H9 (cell line): ENCODE data around the gene RFPL2. TPM values are rescaled to one million over a fixed set of nuclear protein-coding genes. Genes with fewer than 3 reads are reported as not detected.

Experiments used
- DNase-seq: peaks from one replicate; pipeline ENCODE4 v3.0.0-alpha.2; 2017
- H2AFZ ChIP-seq: one replicate; pipeline ENCODE4 v1.6.1; 2013; ENCODE audit warnings: mild to moderate bottlenecking, low read length, control low read depth, moderate library complexity
- H2AK5ac ChIP-seq: 2 replicates; pipeline ENCODE4 v1.6.1; 2013; ENCODE audit warnings: low read length, control low read depth, mixed read lengths; ENCODE audit not compliant: insufficient read length
- H2BK120ac ChIP-seq: one replicate; pipeline ENCODE4 v1.6.1; 2013; ENCODE audit warnings: low read depth, mild to moderate bottlenecking, low read length, control low read depth, inconsistent platforms; ENCODE audit not compliant: poor library complexity, severe bottlenecking
- H2BK12ac ChIP-seq: 2 replicates; pipeline ENCODE4 v1.6.1; 2013; ENCODE audit warnings: low read length, control low read depth, mixed read lengths, low read depth; ENCODE audit not compliant: insufficient read length
- H2BK15ac ChIP-seq: 2 replicates; pipeline ENCODE4 v1.6.1; 2013; ENCODE audit warnings: low read depth, low read length, control low read depth
- H2BK20ac ChIP-seq: one replicate; pipeline ENCODE4 v1.6.1; 2013; ENCODE audit warnings: low read depth, mild to moderate bottlenecking, low read length, control low read depth, inconsistent platforms; ENCODE audit not compliant: poor library complexity, severe bottlenecking
- H2BK5ac ChIP-seq: 2 replicates; pipeline ENCODE4 v1.6.1; 2013; ENCODE audit warnings: low read length, control low read depth, mixed read lengths; ENCODE audit not compliant: insufficient read length
- H3K14ac ChIP-seq: 2 replicates; pipeline ENCODE4 v1.6.1; 2013; ENCODE audit warnings: low read length, control low read depth; ENCODE audit not compliant: insufficient read depth
- H3K18ac ChIP-seq: 2 replicates; pipeline ENCODE4 v1.6.1; 2013; ENCODE audit warnings: low read depth, mild to moderate bottlenecking, mixed read lengths, low read length, control low read depth; ENCODE audit not compliant: insufficient read length
- H3K23ac ChIP-seq: 2 replicates; pipeline ENCODE4 v1.6.1; 2013; ENCODE audit warnings: low read length, control low read depth, mixed read lengths, low read depth; ENCODE audit not compliant: insufficient read length
- H3K23me2 ChIP-seq: 2 replicates; pipeline ENCODE4 v1.6.1; 2013; ENCODE audit warnings: low read depth, mild to moderate bottlenecking, mixed read lengths, low read length, control low read depth; ENCODE audit not compliant: insufficient read length, poor library complexity, severe bottlenecking
- H3K27ac ChIP-seq: 2 replicates; pipeline ENCODE4 v1.5.1; 2013; ENCODE audit warnings: low read length, control low read depth, mixed read lengths, low read depth; ENCODE audit not compliant: insufficient read length
- H3K27me3 ChIP-seq: 2 replicates; pipeline ENCODE4 v1.6.1; 2013; ENCODE audit warnings: low read length, control low read depth, inconsistent platforms; ENCODE audit not compliant: insufficient read depth
- H3K4ac ChIP-seq: 2 replicates; pipeline ENCODE4 v1.6.1; 2013; ENCODE audit warnings: low read depth, mild to moderate bottlenecking, control low read depth, inconsistent platforms, low read length, moderate library complexity
- H3K4me1 ChIP-seq: 2 replicates; pipeline ENCODE4 v1.6.1; 2013; ENCODE audit warnings: low read length, control low read depth, inconsistent platforms; ENCODE audit not compliant: insufficient read depth
- H3K4me2 ChIP-seq: 2 replicates; pipeline ENCODE4 v1.6.1; 2013; ENCODE audit warnings: low read length, control low read depth, mixed read lengths; ENCODE audit not compliant: insufficient read length, insufficient read depth
- H3K56ac ChIP-seq: 2 replicates; pipeline ENCODE4 v1.6.1; 2013; ENCODE audit warnings: low read depth, mild to moderate bottlenecking, mixed read lengths, low read length, control low read depth; ENCODE audit not compliant: insufficient read length
- H3K79me1 ChIP-seq: 2 replicates; pipeline ENCODE4 v1.6.1; 2013; ENCODE audit warnings: low read depth, mild to moderate bottlenecking, moderate library complexity, low read length, control low read depth, inconsistent platforms; ENCODE audit not compliant: insufficient read depth, poor library complexity, severe bottlenecking
- H3K79me2 ChIP-seq: 2 replicates; pipeline ENCODE4 v1.6.1; 2013; ENCODE audit warnings: low read length, control low read depth, inconsistent platforms; ENCODE audit not compliant: insufficient read depth
- H3K9ac ChIP-seq: 2 replicates; pipeline ENCODE4 v1.6.1; 2013; ENCODE audit warnings: low read length, control low read depth, mixed read lengths; ENCODE audit not compliant: insufficient read length; ENCODE audit errors: extremely low read depth
- H3K9me3 ChIP-seq: one replicate; pipeline ENCODE4 v1.6.1; 2013; ENCODE audit warnings: low read depth, low read length, inconsistent platforms; ENCODE audit not compliant: control insufficient read depth
- H3T11ph ChIP-seq: one replicate; pipeline ENCODE4 v1.6.1; 2013; ENCODE audit warnings: mild to moderate bottlenecking, low read length, control low read depth, inconsistent platforms
- H4K20me1 ChIP-seq: one replicate; pipeline ENCODE4 v1.6.1; 2013; ENCODE audit not compliant: control insufficient read depth, insufficient read length, insufficient read depth
- H4K5ac ChIP-seq: 2 replicates; pipeline ENCODE4 v1.6.1; 2013; ENCODE audit warnings: low read depth, mild to moderate bottlenecking, mixed read lengths, low read length, control low read depth; ENCODE audit not compliant: insufficient read length
- H4K8ac ChIP-seq: replicated peaks from 2 replicates; pipeline ENCODE4 v1.6.1; 2013; ENCODE audit warnings: low read length, control low read depth, mixed read lengths, low read depth; ENCODE audit not compliant: insufficient read length
- H4K91ac ChIP-seq: 2 replicates; pipeline ENCODE4 v1.6.1; 2013; ENCODE audit warnings: low read depth, mild to moderate bottlenecking, moderate library complexity, mixed read lengths, low read length, control low read depth; ENCODE audit not compliant: insufficient read length
- H3K27ac Mint-ChIP-seq, 3 experiments: 2 replicates in 2 of 3; 3 replicates in 1 of 3; pipeline ENCODE4 v1.8.0; 2020 to 2021; ENCODE audit warnings: mixed read lengths in 3 of 3, mild to moderate bottlenecking in 1 of 3, moderate library complexity in 1 of 3
- H3K27me3 Mint-ChIP-seq: 2 replicates; pipeline ENCODE4 v1.8.0; 2021; ENCODE audit warnings: low read depth, mild to moderate bottlenecking, moderate library complexity, mixed read lengths
- H3K36me3 Mint-ChIP-seq, 3 experiments: 2 replicates in 2 of 3; 3 replicates in 1 of 3; pipeline ENCODE4 v1.8.0; 2020 to 2021; ENCODE audit warnings: low read depth in 3 of 3, mixed read lengths in 3 of 3; ENCODE audit not compliant: insufficient read depth in 1 of 3
- H3K4me1 Mint-ChIP-seq, 2 experiments: 2 replicates each; pipeline ENCODE4 v1.8.0; 2020; ENCODE audit warnings: mixed read lengths in 2 of 2
- H3K4me3 Mint-ChIP-seq, 2 experiments: 2 replicates in 1 of 2; 3 replicates in 1 of 2; pipeline ENCODE4 v1.8.0; 2020 to 2021; ENCODE audit warnings: mild to moderate bottlenecking in 2 of 2, mixed read lengths in 2 of 2, moderate library complexity in 1 of 2
- H3K9me3 Mint-ChIP-seq, 2 experiments: 2 replicates in 1 of 2; 3 replicates in 1 of 2; pipeline ENCODE4 v1.8.0; 2020; ENCODE audit warnings: mild to moderate bottlenecking in 2 of 2, mixed read lengths in 2 of 2, moderate library complexity in 1 of 2
- CTCF ChIP-seq: fragments of 200-600 bp; sonication (generic); conservative IDR thresholded peaks from 3 replicates; pipeline ENCODE4 v1.8.0; 2021; ENCODE audit warnings: antibody characterized with exemption, mild to moderate bottlenecking
- WGBS: extraction: QIAGEN DNeasy Blood & Tissue Kit; methylation state at CpG from one replicate; pipeline ENCODE4 v1.1.7; 2013; ENCODE audit warnings: missing lambda C conversion rate, low lambda C conversion rate, mixed read lengths; ENCODE audit not compliant: insufficient read length; ENCODE audit errors: extremely low coverage; 5-methylcytosine and 5-hydroxymethylcytosine counted together
- total RNA-seq: library from RNA; stranded (reverse); gene quantifications from 2 replicates; pipeline ENCODE4 v1.2.1, GENCODE V29; 2021

Gene RFPL2
- total RNA-seq, 1 experiment from 2014 or later = not detected

- Mint-ChIP-seq H3K9me3 (no peaks in the 10 kb centered on the region), H3K4me3 (no peak overlapping the region), H3K4me1 (no peaks in the 10 kb centered on the region), H3K27me3 (peaks cover 56% of the 10 kb centered on the region), H3K36me3 (no peaks in the 10 kb centered on the region; a peak in 1 of 7 replicates), H3K27ac (no peak overlapping the region)
- H3K27ac ChIP-seq = no peak overlapping the region
- no peak overlapping the region for H4K5ac ChIP-seq
- no peak overlapping the region for H3K18ac ChIP-seq
- no peak overlapping the region for H3K14ac ChIP-seq
- H2BK15ac ChIP-seq = no peak overlapping the region
- H4K91ac ChIP-seq = no peak overlapping the region
- no peak overlapping the region for H3T11ph ChIP-seq
- no peak overlapping the region for H2BK120ac ChIP-seq
- no peak overlapping the region for H2BK12ac ChIP-seq
- no peak overlapping the region for H3K4ac ChIP-seq
- H3K4me1 ChIP-seq = no peaks in the 10 kb centered on the region
- no peak overlapping the region for H2BK5ac ChIP-seq
- H3K4me2 ChIP-seq = no peak overlapping the region
- no peaks in the 10 kb centered on the region for H3K79me1 ChIP-seq
- H3K56ac ChIP-seq = no peak overlapping the region
- H2AFZ ChIP-seq = no peak overlapping the region
- no peak overlapping the region for H2BK20ac ChIP-seq
- no peak overlapping the region for H4K8ac ChIP-seq
- no peak overlapping the region for H2AK5ac ChIP-seq
- no peaks in the 10 kb centered on the region for H3K79me2 ChIP-seq
- no peaks in the 10 kb centered on the region; the same call in 1 of the 2 replicates for H3K27me3 ChIP-seq
- TF ChIP-seq CTCF = no peak
- no peak for DNase-seq
- H3K9ac ChIP-seq = no peak overlapping the region
- no peak overlapping the region for H3K23ac ChIP-seq
- no peaks in the 10 kb centered on the region for H3K9me3 ChIP-seq
- peaks cover 2% of the 10 kb centered on the region for H4K20me1 ChIP-seq
- H3K23me2 ChIP-seq = no peaks in the 10 kb centered on the region
- WGBS = no CpG with 5 or more reads among the region's 3 CpGs
These were observed 21.2 kb downstream of the RFPL2 start for GRCh38 chr22:32183625-32184024.
